NCI-H1417 (cell line): ENCODE data around the gene PEX11G.
A peak's percentile ranks its signal among the peaks of the same experiment; 100 is the strongest.

Experiments used
- DNase-seq, 3 experiments: peaks; one replicate each; lab custom pipeline; 2025; lab: John Stamatoyannopoulos, UW

Gene PEX11G

DNA sequence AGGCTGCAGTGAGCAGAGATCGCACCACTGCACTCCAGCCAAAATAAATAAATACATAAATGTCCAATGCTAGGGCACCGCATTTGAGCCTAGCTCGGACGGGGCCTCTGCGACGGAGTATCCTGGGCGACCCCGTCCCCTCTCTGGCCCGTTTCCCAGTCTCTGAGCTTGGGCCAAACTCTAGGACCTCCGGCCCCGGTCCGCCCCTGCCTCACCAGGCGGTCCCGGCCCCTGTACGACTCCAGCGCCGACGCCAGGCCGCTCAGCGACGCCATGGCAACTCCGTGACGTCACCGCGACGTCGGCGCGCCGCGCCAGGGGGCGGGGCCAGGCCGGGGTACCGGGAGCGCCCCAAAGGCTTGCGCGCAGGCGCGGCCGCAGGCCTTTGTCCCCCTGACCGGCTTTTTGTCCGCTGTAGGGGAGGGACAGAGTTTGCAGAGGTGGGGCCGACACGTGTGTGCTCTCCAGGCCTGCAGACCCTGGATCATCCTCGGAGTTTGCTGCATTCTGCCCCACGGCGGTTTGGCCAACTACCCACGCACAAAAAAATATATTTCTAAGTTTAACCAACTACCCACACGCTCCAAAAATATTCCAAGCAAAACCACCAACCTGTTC, at the start of gene PEX11G:
PEX11G (minus strand) TSS at position 300 of the 618 bp plus-strand sequence; CDS start at position 275, 25 bp downstream.
- DNase-seq = peak; percentile 37 to 80 (median 38)

DNA sequence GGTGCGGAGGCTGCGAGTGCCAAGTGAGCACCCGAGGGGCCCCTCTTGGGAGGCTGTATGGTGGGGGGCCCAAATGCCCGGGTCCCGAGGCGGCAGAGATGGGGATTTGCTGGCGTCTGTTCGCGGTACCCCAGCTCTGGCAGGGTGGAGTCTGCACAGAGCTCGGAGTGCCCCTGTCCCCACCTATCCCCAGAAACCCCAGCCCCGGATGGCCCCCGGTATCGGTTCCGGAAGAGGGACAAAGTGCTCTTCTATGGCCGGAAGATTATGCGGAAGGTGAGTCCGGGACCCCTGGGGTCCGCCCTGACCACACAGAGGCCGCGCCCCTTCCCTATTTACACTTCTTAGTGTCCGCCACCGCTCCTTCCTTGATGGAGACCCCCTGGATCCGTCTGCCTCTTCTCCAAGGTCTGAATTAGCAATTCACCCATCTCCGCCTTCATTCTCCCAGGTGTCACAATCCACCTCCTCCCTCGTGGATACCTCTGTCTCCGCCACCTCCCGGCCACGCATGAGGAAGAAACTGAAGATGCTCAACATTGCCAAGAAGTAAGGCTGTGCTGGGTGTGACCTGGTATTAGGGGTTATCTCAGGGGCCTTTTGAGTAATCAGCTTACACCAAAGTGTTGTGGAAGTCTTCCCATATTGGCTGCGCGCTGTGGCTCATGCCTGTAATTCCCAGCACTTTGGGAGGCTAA, 47.3 kb upstream of the PEX11G start:
- DNase-seq = peak in 1 of 3 experiments; percentile 37

DNA sequence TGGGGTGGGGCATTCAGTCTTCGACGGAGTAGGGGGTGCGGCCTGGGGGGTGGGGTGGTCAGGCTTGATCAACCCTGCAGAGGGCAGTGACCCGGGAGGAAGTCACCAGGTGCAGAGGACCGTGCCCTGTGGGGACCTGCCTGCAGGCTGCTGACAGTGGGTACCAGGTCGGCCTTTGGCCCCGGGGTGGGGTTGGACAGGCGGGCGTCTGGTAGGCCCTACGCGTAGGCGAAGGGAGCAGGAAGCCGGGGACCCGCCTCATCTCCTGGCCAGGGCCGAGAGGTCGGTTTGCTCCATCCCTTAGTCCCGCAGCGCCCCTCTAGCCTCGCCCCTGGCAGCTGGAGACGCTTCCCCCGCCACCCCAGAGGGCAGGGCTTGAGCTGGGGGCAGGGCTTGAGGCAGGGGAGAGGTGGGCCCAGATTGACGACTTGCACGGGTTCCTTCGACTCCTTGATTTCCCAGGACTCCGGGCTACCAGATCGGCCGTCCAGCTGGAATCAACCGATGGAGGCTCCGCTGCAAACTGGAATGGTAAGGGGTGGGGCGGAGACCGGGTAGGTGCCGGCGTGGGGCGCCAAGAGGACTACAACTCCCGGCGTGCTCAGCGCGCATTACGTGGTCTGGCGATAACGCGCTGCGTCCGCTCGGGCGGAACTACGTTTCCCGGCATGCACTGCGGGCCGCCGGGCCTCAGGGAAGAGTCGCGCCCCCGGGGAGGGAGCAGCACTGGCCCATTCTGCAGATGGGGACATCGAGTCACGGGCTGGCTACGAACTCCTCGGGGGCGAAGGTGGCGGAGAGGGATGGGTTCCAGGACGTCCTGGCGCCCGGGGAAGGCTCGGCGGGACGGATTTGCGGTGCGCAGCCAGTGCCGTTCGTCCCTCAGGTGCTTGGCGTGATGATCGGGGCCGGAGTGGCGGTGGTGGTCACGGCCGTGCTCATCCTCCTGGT, 46.5 kb upstream of the PEX11G start, which contains the start of gene PNPLA6:
PNPLA6 (plus strand) TSS at position 671 of the 951 bp plus-strand sequence; CDS start at position 743, 72 bp downstream.
- DNase-seq = peak; percentile 86 to 97 (median 95)

DNA sequence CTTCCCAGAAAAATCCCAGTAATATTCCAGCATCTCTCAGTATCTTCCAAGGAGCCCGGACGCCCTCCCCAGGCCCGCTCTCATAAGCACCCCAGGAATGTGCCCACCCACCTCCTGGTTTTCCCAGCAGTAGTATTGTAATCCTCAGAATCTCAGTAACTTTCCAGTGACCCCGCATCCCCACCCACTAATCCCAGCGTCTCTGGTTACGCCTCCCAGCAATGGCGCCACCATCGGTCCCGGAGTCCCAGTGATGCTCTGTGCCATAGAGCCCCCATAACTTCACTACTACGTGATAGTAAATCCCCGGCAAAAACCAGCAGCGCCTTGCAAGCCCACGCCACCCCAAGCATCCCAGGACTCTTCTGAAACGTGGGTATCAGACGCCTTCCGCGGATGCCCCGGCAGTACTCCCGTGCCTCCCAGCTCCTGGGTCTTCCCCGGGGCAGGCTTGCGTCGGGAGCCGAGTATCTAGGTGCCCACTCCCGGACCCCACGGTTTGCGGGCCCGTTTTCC, 45.8 kb upstream of the PEX11G start:
- peak in 2 of 3 experiments; percentile 61 to 69 for DNase-seq

DNA sequence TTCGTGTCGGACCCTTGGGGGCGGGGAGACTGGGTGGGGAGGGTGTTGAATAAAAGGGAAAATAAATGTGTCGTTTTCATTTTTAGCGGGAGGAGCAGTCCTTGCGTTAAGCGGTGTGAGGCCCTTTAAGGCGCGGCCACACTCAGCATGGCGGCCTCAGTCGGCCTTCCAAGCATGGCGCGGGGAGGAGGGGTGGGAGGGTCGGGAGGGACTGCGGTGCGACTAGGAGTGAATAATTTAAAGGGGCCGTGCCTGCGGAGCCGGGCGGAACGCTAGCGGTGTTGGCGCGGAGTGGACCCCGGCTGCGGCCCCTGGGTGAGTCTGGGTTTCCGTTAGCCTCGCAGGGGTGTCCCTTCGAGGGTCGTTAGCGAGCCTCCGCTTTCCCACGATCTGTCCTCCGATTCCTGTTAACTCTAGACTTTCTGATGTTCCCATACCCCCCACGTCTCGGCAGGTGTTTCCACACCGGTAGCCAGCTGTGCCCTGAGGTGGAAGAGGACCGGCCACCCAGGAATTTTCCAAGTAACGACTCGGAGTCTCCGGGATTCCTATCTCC, 45.2 kb upstream of the PEX11G start:
- peak; percentile 76 to 92 (median 90) for DNase-seq

DNA sequence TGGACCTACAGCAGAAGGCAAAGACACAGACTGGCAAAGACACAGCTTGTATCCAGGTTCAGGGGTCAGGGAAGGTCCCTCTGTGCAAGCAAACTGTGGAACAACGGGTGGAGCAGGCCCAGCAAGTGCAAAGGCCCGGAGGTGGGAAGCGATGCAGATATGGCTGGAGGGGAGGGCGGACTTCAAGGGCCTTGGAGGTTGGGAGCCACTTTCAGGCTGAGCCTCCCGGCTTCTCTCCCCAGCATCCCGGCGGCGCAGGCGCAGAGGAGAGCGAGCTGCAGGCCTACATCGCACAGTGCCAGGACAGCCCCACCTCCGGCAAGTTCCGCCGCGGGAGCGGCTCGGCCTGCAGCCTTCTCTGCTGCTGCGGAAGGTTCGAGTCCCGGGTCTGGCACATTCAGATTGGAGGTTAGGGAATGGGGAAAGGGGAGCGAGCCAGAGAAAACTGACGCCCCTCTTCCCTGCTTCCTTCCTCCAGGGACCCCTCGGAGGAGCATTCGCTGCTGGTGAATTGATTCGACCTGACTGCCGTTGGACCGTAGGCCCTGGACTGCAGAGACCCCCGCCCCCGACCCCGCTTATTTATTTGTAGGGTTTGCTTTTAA, 44.5 kb upstream of the PEX11G start:
- peak in 1 of 3 experiments; percentile 18 for DNase-seq

DNA sequence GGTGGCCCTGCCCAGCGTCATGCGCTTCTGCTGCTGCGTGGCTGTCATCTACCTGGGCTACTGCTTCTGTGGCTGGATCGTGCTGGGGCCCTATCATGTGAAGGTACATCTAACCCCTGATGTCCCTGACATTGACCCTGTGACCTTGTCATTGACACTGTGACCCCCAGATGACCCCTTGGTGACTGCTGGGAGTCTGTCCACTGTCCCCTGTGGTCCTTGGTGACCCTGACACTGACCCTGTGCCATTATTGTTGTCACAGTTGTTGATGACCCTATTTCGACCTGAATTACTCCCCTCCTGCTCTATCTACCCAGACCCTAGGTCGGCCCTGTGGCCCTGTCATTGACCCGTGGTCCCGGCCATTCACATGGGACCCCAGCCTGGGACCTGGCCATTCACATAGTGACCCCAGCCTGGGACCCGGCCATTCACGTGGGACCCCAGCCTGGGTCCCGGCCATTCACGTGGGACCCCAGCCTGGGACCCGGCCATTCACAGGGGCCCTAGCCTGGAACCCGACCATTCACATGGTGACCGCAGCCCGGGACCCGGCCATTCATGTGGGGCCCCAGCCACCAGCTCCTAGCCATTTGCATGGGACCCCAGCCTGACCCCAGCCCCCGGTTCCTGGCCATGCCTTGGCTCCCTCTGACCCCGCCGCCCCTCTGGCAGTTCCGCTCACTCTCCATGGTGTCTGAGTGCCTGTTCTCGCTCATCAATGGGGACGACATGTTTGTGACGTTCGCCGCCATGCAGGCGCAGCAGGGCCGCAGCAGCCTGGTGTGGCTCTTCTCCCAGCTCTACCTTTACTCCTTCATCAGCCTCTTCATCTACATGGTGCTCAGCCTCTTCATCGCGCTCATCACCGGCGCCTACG, 41.0 kb upstream of the PEX11G start:
- no peak for DNase-seq

DNA sequence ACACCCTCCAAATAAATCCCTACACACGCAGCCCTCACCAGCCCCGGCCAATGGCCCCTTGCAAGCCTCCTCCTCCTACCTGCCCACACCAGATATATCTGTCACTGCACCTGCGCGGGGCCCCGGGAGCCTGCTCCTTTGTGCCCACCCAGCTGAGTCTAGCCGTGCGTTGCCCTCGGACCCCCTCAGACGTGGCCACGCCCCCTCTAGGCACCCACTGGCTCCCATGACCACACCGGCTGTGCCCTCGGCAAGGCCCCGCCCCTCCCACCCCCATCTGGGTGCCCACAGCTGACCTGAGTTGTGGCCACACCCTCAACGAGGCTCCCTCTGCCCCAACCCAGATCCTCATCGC, 40.4 kb upstream of the PEX11G start:
- no peak for DNase-seq

DNA sequence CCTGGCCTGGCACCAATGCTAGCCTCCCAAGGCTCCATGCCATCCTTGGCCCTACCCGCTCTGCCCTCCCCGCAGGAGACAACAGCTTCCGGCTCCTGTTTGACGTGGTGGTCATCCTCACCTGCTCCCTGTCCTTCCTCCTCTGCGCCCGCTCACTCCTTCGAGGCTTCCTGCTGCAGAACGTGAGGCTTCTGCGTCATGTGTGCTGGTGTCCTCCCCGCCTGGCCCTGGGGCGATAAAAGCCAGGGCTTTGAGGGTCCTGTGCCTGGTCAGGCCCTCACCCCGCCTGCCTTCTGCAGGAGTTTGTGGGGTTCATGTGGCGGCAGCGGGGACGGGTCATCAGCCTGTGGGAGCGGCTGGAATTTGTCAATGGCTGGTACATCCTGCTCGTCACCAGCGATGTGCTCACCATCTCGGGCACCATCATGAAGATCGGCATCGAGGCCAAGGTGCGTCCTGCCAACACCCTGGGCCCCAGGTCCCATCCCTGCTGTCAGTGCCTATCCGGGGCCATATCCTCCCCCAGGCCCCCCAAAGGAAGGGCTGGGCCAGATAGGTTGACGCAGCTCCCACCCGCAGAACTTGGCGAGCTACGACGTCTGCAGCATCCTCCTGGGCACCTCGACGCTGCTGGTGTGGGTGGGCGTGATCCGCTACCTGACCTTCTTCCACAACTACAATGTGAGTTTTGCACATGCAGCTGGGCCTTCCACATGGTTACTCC, 39.8 kb upstream of the PEX11G start:
- DNase-seq = no peak

DNA sequence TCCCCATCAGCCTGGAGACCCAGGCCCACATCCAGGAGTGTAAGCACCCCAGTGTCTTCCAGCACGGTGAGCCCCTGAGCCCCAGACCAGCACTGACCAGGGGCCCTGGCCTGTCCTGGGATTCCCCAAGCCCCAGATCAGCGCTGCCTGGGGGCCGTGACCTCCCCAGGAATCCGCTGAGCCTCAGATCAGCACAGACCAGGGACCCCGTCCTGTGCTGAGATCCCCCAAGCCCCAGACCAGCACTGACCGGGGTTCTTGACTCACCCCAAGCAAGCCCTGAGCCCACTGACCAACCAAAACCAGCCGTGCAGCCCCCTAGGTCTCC, 39.3 kb upstream of the PEX11G start:
- no peak for DNase-seq

DNA sequence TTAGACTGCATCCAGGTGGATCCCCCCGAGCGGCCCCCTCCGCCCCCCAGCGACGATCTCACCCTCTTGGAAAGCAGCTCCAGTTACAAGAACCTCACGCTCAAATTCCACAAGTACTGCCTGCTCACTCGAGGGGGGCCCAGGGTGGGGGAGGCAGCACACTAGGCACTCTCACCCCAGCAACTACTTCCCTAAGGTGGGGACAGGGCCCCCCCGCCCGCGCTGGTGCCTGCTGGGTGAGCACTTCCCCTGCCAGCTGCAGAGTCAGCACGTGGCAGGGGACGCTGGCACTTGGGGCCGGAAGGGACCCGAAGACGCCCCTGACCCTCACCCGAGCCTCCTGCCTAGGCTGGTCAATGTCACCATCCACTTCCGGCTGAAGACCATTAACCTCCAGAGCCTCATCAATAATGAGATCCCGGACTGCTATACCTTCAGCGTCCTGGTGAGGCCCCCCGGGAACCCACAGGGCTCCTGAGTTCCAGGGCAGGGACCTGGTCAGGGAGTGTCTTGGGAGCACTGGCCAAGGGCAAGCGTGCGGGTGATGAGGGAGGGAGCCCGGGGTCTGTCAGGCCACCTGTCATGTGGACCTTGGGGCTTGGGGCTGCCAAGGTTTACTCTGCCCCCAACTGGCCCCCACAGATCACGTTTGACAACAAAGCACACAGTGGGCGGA, 38.8 kb upstream of the PEX11G start:
- DNase-seq = no peak

DNA sequence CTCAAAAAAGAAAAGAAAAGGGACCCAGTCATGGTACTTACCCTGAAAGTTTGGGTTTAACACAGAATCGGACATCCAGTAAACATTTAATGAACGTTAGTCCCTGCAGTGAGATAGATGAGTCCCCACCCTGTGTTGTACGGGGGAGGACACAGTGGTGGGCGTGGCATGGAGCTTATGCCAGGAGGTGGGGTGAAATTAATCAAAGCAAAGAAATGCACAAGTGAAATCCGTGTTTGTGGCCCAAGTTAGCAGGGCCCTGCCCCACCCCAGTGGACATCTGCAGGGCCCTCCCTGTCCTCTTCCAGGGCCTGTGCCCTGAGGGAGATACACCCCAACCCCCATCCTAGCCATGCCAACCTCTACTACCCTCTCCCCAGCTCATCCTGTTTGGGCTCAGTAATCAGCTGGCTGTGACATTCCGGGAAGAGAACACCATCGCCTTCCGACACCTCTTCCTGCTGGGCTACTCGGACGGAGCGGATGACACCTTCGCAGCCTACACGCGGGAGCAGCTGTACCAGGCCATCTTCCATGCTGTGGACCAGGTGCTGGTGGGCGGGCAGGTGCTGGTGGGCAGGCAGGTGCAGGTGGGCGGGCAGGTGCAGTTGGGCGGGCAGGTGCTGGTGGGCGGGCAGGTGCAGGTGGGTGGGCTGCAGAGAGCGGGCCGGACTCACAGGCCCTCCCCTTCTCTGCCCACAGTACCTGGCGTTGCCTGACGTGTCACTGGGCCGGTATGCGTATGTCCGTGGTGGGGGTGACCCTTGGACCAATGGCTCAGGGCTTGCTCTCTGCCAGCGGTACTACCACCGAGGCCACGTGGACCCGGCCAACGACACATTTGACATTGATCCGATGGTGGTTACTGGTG, 37.5 kb upstream of the PEX11G start:
- no peak for DNase-seq

DNA sequence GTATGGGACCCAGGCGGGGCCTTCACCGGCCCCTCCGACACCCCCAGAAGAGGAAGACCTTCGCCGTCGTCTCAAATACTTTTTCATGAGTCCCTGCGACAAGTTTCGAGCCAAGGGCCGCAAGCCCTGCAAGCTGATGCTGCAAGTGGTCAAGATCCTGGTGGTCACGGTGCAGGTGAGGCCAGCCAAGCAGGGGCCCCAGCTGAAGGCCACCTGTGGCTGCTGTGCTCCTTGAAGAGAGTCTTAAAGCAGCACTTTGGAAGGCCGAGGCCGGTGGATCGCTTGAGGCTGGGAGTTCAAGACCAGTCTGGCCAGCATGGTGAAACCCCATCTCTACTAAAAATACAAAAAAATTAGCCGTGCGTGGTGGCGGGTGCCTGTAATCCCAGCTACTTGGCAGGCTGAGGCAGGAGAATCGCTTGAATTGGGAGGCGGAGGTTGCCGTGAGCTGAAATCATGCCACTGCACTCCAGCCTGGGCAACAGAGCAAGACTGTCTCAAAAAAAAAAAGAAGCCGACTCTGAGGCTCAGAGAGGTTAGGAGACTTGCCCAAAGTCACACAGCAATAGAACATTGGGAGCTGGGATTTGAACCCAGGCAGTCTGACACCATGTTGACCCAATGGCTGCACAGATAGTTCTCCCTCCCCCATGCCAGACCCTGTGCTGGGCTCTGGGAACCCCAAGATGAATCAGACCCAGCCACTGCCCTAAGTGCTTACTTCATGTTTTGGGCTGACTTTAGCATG, 36.3 kb upstream of the PEX11G start:
- no peak for DNase-seq

DNA sequence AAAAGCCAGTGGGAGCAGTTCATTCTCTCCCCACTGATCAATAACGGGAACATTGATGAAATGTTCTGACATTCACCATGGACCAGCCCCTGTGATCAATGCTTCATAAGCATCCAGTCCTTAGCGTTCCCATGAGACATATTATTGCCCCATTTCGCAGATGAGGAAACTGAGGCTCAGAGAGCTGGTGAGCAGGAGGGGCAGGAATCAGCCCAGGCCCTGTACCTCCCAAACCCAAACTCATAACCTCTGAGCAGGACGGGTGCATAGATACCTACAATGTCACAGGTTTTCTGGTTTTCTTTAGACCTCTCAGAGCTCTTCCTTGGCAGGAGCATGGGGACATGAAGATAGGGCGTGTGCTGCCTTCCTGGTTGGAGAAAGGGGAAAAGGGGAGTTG, 35.7 kb upstream of the PEX11G start:
- DNase-seq = no peak

DNA sequence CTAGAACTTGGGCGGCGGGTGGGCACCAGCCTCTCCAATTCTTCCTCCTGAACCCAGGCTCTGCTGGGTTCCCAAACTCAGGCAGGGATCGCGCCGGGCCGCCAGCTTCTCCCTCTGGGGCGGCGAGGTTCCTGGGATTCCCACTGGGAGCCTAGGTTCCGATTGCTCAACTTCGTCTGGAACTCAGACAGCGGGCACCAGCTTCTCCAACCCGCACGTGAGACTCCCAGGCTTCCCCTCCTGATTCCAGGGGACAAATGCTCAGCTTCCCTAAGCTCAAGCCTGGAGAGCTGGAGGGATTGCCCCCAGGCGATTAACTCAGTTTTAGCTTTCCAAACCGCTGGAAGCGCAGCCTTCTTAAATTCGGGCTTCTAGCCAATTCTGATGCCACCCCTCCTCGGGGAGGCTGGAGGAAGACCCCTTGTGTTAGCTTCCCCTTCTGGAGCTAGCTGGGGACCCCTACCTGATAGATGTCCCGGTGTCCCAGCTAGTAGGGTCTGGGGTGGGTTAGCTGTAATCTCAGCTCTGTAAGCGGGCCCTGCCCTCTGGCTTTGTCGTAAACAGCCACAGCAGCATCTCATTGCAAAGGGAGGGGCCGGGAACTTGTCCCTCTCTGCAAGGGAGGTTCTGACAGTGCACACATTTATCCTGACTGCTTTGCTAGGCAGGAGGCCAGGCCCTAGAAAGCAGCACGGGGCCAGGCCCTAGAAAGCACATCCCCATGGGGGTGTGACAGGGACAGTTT, 34.3 kb upstream of the PEX11G start:
- peak in 1 of 3 experiments; percentile 41 for DNase-seq

DNA sequence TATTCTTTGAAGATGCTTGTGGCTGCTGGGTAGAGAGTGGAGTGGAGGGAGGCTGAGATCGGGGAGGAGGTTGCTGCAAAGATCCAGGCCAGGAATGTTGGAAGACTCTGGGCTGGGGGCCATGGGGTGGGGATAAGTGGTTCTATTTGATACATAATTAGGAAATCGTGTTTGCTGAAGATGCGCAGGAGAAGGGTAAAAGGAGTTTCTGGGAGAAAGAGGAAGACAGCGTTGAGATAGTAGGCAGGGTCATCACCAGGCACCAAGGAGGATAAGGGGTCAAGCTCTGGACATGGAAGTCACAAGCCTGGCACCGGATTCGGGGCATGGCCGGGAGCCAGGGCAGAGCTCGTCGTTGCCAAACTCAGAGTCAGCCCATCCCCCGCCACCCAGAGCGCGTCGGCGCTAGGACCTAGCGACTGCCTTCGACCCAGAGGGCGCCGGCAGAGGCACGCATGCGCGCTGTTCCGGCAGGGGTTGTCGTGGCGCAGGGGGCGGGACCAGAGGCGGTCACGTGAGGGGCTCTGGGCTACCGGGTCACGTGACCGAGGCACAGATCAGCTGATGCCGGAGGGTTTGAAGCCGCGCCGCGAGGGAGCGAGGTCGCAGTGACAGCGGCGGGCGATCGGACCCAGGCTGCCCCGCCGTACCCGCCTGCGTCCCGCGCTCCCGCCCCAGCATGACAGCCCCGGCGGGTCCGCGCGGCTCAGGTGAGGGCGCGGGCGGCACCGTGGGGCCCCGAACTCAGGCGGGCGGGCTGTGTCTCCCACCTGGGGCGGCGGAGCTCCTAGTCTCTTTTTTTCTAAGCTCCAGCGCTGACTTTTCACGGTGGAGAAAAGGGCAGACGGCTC, 33.5 kb upstream of the PEX11G start, which contains the start of gene MCOLN1:
MCOLN1 (plus strand) TSS at position 553 of the 851 bp plus-strand sequence; CDS start at position 680, 127 bp downstream.
- peak; percentile 94 to 99 (median 98) for DNase-seq
